ENCODE results near the gene ZNF30.

DNA sequence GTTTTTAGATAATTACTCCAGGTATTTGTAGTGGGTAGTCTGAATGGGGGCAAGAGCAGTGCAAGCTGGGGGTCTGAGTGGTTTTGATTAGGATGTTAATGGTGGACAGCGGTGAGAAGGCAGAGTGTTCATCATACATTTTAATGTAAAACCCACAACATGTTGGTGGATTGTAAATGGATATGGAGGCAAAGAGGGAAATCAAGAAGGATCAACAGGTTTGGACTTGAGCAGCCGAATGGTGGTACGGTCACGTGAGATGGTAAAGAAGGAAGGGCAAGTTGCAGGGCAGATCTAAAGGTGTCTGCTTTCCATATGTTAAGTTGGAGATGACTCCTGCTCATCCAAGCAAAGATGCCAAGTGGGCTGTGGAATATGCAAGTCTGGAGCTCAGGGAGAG, 9.5 kb downstream of the ZNF30 start:
- TF ChIP-seq CTCF (IDR thresholded peaks at IDR 0.05), result no peak
- no peak for TF ChIP-seq POLR2AphosphoS5 (IDR thresholded peaks at IDR 0.05)
- TF ChIP-seq POLR2A (IDR thresholded peaks at IDR 0.05), result no peak

Data from stomach (tissue), 4 donors.